ENCODE data around the gene BANP.
"Not testable (repeated sequence)": the region's sequence is repeated elsewhere in the genome, so short reads cannot be mapped to it uniquely, and the experiment has no call there.

- TF ChIP-seq POLR2A (IDR thresholded peaks at IDR 0.05; ENCODE audit: low read length); GATA1 (IDR thresholded peaks at IDR 0.05; ENCODE audit: low read depth, low read length): not testable (repeated sequence)
These were observed 153.1 kb downstream of the BANP start for GRCh38 chr16:88104363-88104762.

Data from erythroblast (primary cell).